SKM-1 treated with dmso at 0.1 percent for 144 hours (cell line): ENCODE measurements around the gene RNU1-1.
A peak's percentile ranks its signal among the peaks of the same experiment; 100 is the strongest.
"Not testable (repeated sequence)": the region's sequence is repeated elsewhere in the genome, so short reads cannot be mapped to it uniquely, and the experiment has no call there.

Experiments used
- DNase-seq: peaks from one replicate; lab custom pipeline; 2025; ENCODE audit not compliant: unreplicated experiment; lab: John Stamatoyannopoulos, UW

Gene RNU1-1

DNA sequence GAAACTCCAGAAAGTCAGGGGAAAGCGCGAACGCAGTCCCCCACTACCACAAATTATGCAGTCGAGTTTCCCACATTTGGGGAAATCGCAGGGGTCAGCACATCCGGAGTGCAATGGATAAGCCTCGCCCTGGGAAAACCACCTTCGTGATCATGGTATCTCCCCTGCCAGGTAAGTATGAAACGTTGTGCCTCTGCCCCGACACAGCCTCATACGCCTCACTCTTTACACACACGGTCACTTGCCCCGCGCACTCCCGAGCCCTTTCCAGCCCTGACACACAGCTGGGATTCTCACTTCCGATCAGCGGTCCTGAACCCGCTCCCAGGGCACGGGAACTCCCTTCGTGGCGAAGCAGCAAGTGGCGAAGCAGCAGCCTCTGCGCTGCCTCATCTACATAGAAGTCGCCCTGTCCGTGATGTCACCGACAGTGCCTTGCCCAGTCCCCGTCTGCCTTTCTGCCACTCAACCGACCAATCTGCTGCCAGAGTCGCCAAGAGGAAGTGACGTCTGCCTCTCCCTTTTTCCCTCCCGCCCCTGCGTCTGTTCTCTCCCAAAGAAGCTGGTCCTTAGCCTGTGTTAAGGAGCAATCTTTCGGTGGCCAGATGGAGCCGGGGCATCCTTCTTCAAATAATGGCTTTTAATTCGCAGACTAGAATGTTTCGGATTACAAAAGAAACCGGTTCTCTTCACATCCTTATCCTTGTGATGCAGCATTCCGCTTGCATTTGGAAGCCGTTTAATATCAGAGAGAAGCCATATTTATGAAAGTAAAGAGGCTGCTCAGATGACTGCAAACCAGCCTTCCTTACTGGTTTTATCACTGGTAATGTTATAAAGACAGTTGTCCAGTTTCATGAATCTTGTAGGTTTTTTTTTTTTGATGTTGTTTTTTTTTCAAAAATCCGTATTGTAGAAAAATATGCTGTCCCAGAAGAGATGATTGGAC is at the start of gene RNU1-1:
Gene RNU1-1 (minus strand): TSS at position 179 of the 949 bp plus-strand sequence.
- DNase-seq, result peak; percentile 64

DNA sequence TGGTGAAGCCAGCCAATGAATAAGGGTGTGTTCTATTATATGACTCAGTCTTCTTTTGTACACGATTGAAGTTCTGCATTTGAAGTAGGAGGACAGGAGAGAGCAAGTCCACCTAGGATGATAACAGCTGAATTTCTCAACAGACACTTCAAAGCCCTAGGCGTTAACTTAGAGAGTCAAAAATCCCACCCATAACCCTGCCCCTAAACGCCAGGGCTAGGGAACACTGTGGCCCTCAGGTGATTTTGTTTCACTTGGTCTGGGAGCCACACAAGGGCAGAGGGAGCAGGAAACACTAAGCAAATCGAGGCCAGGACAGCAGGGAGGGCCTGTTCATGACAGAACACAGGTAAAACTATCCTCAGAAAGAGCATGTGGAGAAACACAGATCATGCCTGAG is 47.0 kb upstream of the RNU1-1 start:
- not testable (repeated sequence) for DNase-seq

DNA sequence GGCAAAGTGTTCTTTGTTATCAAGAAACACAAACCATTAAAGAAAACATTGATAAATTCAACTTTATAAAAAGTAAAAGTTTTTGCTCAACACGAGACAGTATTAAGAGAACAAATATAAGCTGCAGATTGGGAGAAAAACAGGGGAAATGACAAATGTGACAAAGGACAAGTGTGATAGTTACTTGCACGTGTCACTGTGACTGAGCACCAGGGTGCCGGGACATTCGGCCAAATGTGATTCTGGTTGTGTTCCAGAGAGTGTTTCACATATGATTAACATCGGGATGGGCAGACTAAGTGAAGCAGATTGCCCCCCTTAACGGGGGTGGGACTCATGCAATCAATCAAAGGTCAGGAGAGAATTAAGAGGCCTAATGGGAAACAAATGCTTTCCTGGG is 46.4 kb upstream of the RNU1-1 start:
- DNase-seq, result not testable (repeated sequence)

DNA sequence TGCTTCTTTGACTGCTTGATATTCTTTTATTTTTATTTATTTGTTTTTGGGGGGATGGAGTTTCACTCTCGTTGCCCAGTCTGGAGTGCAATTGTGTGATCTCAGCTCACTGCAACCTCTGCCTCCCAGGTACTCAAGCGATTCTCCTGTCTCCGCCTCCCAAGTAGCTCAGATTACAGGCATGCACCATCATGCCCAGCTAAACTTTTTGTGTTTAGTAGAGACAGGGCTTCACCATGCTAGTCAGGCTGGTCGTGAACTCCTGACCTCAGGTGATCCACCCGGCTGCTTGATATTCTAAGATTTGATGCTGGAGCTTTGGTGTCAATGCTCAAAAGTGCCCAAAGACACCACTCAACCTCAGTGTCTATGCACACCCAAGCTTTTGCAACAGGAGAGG is 45.6 kb upstream of the RNU1-1 start:
- not testable (repeated sequence) for DNase-seq

DNA sequence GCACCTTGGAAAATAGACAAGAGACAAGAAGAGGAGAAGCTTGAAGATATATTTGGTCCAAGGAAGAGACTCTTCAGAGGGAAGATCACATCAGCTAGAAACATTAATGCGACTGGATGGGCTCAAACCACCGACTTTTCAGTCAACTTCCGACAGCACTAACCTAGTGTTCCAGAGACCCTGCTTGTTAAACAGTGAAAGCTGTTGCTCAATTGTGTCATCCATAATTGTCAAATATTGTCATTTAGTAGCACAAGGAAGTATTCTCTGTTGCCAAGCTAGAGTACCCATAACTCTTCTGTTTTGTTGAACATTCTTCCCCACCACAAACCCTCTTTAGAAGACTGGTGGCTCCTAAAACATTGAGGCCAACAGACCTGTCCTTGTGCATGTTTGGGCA is 42.9 kb upstream of the RNU1-1 start:
- DNase-seq, result not testable (repeated sequence)

DNA sequence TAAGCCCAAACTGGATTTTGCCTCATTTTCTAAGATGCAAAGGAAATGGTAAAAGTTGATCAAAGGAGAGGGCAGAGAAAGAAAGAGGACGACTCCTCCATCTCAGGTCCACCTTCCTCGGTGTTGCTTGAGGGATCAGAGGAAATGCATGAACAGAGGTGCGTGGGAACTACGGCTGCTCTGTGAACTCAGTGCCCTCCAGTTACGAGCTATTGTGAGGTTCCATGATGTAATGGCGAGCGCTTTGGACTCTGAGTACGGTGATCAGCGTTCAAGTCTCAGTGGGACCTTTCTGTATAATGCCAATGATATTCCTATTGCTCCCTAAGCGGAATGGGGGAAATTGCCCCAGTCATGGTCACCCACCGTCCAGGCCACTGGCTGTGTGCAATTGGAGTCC is 39.2 kb upstream of the RNU1-1 start:
- not testable (repeated sequence) for DNase-seq

DNA sequence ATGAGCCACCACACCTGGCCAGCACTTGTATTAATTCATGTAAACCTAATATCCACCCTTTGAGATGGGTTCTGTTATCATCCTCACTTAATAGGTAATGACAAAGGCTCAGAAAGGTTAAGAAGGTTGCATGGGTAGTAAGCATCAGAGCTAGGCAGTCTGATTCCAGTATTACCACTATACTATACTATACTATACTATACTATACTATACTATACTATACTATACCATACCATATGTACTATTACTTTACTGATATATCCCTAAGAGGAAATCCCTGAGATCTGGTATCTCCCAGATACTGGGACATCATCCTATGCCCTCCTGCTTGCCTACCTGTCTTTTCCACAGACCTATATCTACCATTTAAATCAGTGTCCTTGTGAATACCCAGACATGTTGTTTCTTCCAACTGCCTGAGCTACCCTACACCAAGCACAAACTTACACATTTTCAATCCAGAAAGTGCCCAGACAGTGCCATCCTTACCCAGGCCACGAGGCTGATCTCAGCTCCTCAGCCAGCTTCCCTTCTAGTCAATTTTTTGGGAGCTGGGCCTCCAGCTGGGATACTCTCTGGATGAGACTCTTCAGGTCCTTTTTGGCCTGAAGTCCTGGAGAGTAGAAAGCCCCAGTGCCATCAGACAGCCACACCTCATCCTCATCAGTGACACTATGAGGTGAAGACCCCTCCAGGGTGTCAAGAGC is 36.3 kb upstream of the RNU1-1 start:
- not testable (repeated sequence) for DNase-seq

DNA sequence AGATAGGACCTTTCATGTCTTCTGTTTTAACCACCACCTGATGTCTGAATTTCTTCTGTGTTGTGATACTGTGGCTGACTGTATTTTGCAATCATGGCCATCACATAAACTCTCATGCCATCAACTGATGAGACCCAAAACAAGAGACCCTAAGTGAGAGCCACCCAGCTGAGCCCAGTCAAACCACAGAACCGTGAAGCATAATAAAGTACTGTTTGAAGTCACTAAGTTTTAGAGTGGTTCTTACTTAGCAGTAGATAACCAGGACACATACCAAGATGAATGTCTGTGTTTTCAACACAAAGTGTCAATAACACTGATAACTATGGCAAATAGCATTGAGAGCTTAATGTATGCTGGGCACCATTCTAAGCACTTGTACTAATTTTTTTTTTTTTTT is 35.5 kb upstream of the RNU1-1 start:
- not testable (repeated sequence) for DNase-seq

DNA sequence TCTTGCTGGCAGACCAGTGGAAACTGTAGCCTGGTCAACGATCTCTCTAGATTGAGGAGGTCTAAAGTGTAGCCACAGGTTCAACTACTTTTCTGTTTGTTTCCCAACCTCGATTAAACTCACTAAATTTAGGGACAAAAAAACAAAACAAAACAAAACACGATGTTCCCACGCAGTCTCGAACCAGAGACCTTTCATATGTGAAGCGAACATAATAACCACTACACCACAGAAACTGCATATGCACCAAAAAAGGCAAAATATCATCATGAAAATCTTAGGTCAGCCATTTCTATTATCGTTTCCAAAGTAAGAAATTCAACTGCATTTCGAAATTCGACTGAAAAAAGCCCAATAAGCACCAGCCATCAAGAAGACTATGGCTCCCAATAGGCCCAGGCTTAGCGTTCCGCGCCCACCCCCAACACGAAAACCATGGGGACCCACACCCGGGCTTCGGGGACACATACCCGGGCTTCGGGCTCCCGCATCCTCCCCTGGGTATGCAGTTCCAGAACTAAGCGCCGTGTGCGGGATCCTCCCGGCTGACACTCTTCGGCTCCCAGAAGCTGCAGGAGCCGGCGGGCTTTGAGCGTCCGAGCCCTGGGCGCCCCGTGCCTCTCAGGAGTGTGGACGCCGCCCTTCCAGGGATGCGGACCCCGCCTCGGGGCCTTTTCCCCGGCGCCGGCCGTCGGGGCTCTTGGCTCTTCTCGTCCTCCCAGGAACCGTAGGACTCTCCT is 33.6 kb upstream of the RNU1-1 start:
- DNase-seq, result not testable (repeated sequence)

DNA sequence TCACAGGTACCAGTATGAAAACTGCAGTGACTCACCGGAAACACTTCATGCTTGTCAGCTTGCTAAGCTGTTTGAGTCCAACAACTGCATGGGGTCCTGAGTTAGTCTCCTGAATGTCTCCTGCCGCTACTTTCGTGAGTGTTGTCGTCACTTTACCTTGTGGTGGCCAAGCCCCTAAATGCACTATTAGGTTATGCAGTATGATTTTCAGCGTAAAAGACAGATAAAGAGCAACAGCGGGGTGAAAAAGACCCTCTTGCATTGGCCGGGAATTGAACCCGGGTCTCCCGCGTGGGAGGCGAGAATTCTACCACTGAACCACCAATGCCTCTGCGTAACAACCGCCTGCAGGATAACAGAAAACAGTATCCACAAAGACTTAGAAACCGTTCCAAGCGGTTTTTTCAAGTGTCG is 31.6 kb upstream of the RNU1-1 start:
- not testable (repeated sequence) for DNase-seq

DNA sequence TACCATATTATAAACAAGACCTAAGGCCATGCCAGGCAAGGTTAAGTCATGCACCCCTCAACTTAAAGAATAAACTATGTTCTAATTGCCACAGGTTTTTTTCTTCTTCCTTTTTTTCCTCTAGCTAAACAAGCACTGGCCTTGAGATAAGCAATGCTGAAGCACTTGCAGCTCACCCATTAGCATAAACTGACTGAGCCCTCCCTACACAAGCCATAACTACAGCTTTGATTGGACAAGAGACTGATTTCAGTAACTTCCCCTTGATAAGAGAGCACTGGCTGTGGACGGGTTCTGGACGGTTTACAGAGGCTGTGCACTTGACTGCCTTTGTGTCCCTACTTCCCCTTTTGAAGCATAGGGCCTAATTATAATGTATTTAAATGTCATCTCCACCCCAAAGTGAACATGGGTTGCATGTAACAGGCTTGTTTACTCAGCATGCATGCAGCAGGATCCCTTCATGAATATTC is 26.4 kb upstream of the RNU1-1 start:
- peak; percentile 30 for DNase-seq

DNA sequence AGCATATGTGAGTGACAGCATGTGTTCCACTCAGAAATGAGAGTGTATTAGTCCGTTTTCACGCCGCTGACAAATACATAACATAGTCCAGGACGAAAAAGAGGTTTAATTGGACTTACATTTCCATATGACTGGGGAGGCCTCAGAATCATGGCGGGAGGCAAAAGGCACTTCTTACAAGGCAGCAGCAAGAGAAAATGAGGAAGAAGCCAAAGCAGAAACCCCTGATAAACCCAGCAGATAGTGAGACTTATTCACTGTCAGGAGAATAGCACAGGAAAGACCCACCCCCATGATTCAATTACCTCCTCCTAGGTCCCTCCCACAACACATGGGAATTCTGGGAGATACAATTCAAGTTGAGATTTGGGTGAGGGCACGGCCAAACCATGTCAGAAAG is 23.4 kb upstream of the RNU1-1 start:
- DNase-seq, result not testable (repeated sequence)

DNA sequence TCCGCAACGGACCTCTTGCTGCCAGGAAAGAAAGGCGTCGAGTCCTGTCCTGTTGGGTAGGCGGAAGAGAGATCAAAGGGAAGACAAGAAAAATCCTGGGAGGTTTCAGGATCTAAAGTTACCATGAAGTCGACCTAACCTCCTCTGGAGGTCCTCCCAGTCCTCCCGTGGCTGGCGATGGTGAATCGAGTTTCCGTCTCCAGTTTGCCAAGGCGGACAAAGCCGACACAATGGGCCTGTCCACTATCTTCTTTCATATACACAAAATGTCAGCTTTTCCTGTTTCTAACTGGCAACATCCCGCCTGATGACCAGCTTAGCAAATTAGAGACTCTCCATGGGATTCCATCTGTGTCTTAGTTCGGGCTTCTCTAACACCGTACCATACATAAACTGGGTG is 22.7 kb upstream of the RNU1-1 start:
- not testable (repeated sequence) for DNase-seq

DNA sequence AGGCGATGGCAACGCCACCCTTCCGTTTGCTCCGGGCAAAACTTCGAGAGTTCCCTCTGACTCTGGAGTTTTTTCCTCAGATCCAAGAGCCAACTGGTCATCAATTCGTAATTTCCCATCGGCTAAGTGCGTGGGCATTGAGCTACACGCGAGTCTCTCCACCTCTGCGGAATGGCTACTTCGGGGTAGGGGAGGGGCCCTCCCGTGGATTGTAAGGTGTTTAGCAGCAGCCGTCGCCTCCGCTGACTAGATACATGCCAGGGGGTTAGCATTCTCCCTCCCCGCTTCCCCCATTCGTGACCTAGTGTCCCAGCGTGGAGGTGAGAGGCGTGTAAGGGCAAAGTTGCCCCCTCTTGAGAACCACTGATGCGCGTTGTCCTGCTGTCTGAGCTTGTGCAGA is 21.8 kb upstream of the RNU1-1 start:
- DNase-seq, result not testable (repeated sequence)

DNA sequence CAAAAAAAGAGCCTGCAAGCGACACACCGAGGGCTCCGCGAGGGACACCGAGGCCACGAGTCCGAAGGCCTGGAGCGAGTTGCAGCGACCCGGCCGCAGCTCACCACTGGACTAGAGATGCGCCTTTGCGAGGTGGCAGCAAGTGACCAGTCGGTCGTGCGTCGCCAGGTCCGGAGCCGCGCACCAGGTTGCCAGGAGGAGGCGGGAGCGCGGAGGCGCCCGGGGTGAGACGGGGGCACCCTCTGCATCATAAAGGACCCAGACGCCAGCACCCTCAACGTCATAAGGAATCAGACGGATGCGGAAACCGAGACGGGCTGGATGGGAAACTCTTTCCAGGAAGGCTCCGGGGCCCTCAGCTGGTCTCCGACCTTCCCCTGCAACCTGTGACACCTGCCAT is 21.4 kb upstream of the RNU1-1 start:
- not testable (repeated sequence) for DNase-seq

DNA sequence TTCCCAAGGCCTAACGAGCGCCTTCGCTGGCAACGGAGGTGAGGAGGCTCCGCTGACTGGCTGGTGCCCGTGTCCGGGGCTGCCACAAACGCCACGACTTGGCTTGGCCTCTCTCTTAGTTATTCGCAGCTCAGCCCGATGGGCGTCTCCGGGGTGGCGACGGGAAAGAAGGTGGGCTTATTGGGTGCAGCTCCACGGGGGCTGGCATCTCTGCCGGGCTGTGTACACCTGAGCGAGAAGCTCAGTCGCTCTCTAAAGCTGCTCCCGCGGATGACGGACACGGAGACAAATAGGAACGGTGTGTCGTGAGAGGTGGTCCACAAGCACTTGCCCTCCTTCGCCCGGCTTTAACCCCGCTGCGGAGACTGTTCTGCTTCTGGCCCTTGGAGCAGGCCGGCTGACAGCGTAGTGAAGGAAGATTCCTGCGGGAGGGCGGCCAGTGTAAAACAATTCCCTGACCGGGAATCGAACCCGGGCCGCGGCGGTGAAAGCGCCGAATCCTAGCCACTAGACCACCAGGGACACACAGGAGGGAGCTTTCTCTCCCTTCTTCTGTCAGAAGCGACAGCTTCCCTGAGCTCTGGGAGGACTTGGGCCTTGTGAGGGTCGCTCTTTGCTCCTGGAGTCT is 20.9 kb upstream of the RNU1-1 start:
- DNase-seq, result not testable (repeated sequence)

DNA sequence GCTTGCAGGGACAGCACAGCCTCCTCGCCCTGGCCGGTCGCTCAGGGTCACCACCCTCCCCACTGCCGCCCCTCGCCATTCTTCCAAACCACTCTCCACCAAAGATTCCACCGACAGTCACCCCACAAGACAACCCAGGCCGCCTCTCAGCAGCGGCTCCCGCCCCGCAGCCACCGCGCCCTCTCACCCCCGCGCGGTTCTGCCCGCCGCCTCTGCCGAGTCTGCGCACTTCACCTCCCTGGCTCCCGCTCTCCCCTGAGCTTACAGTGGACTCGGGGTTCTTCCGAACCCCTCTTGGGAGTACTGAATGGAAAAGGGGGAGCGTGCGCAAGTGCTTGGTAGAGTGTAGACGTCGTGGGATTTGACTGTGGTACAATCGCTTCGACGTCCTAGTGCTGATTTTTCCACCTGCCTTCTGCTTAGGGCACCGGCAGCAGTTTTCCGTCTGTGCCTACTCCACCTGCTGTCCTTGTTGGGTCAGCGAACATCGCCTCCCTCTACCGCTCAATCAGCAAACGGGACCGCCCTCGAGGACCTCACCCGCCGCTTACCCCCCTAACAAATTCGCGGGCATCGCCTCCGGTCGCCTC is 20.2 kb upstream of the RNU1-1 start:
- DNase-seq, result not testable (repeated sequence)

DNA sequence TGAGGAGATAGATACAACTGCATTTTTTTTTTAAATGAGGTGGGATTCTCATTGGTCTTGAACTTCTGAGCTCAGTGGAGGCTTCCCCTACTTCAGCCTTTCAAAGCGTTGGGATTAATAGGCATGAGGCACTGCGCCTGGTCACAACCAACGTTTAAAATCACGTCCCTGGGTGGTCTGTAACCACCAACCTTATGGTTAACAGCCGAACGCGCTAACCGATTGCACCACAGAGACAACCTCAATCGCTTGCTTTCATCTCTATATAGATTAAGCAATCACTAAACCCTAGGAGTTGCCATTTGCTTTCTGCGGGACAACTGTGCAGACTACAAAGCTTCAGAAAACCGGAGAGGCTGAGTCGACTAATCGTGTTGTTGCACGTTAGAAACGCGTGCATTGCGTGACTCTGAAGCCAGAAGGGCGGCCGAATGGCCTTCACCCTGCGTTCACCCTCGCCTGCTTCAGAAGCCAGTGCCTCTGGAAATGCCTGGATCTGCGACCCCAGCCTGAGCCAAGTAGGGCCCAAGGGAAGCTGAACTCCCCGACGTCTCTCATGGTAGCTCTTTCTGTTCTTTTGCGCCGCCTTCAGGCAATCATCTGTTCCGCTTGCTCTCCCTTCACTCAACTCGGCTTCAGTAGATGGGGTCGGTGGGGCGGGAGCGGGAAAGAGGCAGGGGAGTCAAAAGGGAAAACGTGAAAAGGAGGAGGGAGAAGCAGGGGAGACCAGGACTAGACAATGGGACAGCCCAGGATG is 18.3 kb upstream of the RNU1-1 start:
- not testable (repeated sequence) for DNase-seq

DNA sequence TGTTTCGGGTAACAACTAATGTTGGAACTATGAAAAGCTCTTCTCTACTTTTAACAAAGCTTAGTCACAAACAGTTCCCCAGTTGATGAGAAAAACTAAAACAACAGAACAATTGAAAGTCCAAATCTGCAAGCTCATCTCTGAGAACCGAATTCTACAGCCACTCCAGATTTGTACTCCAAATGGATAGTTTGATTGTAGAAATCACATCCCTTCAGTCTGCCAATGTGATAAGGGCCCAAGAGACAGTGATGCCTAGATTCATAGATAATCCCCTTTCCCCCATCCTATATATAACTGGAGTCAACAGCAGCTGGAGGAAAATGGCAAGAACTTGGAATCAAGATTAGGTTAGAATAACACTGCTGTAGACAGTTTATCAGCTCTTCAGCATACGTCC is 14.3 kb upstream of the RNU1-1 start:
- not testable (repeated sequence) for DNase-seq

DNA sequence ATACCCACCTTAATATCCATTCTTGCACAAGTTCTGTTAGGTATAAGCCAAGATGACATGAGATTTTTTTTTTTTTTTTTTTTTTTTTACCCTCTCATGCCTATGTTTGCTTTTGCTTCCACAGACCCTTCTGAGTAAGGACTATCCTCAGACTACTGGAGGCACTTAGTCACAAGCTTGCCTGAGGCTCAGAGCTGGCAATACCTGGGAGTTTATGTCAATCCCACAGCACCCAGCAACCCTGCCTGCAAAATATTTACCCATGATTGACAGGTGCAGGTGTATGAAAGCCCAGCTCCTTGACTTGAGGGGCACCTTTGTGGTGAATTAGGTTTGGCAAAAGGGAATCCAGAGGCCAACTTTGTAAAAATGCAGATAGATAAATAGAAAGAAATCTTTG is 11.7 kb upstream of the RNU1-1 start:
- not testable (repeated sequence) for DNase-seq
